GM21515 (cell line): ENCODE measurements around the gene ZNF768.
A peak's percentile ranks its signal among the peaks of the same experiment; 100 is the strongest.

ENCODE experiments used
- ATAC-seq: cut with Tn5 transposase; IDR thresholded peaks from one replicate; pipeline ENCODE4 v1.9.1; 2021; ENCODE audit not compliant: unreplicated experiment

Gene ZNF768

GRCh38 chr16:30526137-30526822 lies at the start of gene ZNF768:
Gene ZNF768 (minus strand): TSS chr16:30526566. CDS start chr16:30526413, 153 bp downstream.
- peak; percentile 9 for ATAC-seq

DNA sequence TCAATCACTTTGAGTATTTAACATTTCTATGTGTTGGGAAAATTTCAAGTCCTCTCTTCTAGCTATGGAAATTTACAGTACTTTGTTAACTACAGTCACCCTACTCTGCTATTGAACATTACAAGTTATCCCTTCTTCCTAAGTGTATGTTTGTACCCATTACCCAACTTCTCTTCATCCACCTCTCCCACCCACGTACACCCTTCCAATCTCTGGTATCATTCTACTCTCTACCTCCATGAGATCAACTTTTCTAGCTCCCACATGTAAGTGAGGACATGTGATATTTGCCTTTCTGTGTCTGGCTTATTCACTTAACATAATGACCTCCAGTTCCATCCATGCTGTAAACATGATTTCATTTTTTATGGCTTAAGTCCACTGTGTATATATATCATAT lies 48.3 kb upstream of the ZNF768 start:
- no peak for ATAC-seq

GRCh38 chr16:30571445-30572322 lies 45.3 kb upstream of the ZNF768 start, which contains the start of gene ZNF688:
Gene ZNF688 (minus strand): TSS chr16:30571714. CDS start chr16:30571629, 85 bp downstream.
- peak; percentile 62 for ATAC-seq

DNA sequence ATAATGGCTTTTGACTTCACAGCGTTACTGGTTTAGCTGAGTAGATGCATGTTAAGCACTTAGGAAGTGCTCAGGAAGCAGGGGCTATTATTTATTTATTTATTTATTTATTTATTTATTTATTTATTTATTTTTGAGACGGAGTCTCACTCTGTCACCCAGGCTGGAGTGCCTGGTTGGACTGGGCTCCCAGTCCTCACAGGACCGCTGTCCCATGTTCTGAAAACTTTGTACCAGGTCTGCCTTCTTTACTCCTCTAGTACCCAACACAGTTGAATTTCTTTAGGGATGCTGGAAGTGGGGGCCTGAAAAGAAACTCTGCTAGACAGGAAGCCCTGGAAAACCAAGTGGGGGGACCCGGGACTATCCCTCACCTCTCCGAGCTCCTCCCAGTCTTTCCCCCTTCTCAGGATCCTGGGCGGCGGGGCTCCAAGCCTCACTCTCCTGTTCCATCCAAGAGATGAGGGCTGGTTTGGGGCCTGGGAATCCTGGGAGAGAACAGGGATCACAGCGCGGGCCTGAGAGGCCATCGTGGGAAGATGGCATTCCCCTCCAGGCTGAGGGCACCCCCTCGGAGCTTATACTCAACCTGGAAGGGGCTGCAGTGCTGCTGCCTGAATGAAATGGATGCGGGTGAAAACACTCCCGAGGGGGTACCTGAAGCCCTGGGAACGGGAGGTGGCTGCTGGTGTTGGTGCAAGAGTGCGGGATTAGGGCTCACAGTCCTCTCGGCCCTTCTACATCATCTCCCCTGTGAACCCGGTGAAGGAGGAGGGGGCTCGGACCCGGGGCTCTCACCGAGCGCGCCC lies 44.5 kb upstream of the ZNF768 start:
- no peak for ATAC-seq

DNA sequence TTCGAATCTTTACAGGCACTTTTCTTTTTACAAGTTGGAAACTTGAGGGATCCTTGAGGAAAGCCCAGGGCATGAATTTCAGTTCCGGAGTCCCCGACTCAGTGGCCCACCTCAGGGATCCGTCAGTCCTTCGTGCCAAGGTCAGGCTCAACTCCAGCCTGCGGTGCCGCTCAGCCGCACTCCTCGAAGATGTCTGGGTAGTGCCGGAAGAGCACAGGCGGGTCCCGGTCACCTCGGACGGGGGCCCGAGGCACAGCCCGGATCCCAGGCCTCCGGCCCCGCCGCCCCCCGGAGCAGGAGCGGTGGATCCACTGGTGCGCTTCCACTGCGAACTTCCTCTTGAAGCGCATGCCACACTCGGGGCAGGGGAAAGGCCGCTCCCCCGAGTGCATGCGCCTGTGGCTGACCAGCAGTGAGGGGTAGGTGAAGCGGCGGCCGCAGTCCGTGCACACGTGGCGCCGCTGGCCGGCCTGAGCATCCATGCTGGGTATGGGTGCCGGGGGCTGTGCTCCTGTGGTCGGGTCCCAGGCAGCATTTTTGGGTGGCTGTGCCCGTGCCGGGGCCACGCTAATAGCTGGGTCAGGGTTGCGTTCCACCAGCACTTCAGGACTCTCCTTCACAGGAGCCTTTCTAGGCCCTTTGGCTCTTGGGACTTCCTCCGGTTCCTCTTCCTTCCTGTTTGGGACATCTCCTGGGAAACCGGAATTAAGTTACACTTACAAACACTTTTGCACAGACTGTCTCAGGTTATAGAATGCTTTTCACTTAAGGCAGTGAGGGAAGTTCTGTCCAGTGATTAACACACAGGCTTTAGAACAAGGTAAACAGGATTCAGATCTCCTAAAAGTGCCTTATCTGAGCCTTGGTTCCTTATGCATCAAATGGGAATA lies 43.6 kb upstream of the ZNF768 start:
- no peak for ATAC-seq

DNA sequence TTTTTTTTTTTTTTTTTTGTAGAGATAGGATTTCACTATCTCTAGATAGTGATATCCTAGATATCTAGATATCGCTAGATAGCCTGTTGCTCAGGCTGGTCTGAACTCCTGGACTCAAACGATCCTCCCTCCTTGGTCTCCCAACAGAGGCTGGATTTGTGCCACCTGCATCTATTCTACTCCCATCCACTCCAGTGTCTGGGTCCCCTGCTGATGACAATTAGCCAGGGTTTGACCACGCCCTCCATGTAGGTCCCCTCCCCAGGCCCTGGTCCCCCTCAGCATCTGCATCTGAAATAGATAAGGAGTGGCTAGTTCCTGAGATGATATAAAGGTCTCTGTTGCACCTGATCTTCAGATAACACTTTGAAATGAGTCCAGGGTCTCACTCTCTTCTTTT lies 42.9 kb upstream of the ZNF768 start:
- no peak for ATAC-seq

GRCh38 chr16:30567991-30568638 lies 41.7 kb upstream of the ZNF768 start:
- ATAC-seq: no peak

- no peak for ATAC-seq
Observed at GRCh38 chr16:30567160-30567990, 41.0 kb upstream of the ZNF768 start.

GRCh38 chr16:30566531-30566930 lies 40.2 kb upstream of the ZNF768 start:
- ATAC-seq: no peak

GRCh38 chr16:30565984-30566383 lies 39.6 kb upstream of the ZNF768 start:
- ATAC-seq: no peak

GRCh38 chr16:30565526-30565925 lies 39.2 kb upstream of the ZNF768 start:
- no peak for ATAC-seq

GRCh38 chr16:30562021-30562420 lies 35.7 kb upstream of the ZNF768 start:
- ATAC-seq: no peak

GRCh38 chr16:30561089-30561816 lies 34.9 kb upstream of the ZNF768 start:
- ATAC-seq: no peak

DNA sequence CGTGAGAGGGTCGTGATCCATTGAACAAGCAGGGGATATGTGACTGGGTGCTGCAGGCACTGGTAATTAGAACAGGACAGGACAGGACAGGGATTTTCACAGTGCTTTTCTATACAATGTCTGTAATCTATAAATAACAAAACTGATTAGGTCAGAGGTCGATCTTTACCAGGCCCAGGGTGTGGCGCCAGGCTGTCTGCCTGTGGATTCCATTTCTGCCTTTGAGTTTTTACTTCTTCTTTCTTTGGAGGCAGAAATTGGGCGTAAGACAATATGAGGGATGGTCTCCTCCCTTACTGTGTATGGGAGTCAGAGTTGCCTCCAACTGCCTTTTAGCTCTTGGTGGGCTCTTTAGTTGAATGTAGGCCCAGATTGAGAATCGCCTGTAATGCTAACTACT lies 33.3 kb upstream of the ZNF768 start:
- no peak for ATAC-seq

DNA sequence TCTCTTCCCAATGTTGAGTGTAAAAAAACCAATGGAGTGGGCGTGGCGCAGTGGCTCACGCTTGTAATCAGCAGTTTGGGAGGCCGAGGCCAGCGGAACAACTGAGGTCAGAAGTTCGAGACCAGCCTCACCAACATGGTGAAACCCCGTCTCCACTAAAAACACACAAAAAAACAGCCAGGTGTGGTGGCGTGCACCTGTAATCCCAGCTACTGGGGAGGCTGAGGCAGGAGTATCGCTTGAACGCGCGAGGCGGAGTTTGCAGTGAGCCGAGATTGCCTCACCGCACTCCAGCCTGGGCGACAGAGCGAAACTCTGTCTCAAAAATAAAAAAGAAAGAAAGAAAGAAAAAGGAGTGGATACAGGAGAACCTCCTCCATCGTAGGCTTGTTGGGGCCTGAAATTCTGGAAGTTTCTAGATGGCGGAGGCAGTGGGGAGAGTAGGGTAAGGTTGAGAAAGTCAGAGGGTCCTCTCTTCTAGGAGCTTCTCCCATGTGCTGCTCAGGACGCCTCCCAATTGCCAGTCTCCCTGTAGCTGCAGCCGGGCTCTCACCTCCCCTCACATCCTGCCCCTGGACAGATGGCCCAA lies 32.5 kb upstream of the ZNF768 start:
- no peak for ATAC-seq

GRCh38 chr16:30557957-30558788 lies 31.8 kb upstream of the ZNF768 start, which contains the start of gene ZNF764:
Gene ZNF764 (minus strand): TSS chr16:30558374. CDS start chr16:30558182, 192 bp downstream.
- peak; percentile 86 for ATAC-seq

DNA sequence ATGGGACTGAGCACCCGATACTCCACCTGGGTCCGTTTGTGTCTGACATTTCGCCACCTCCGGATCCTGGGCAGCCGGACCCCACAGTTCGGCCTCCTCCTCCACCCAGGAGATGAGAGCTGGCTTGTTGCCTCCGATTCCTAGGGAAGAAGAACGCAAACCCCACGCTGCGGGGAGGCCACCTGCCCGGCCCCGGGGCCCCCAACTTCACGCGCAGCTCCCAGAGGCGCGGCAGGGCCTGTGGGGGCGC lies 31.3 kb upstream of the ZNF768 start:
- no peak for ATAC-seq
